HepG2 (cell line): ENCODE measurements around the gene PELI2. TPM values are rescaled to one million over a fixed set of nuclear protein-coding genes. Genes with fewer than 3 reads are reported as not detected.

Experiments used
- ATAC-seq: fragments of 200-7000 bp; cut with Tn5 transposase; 3 replicates; pipeline ENCODE4 v1.9.1; 2020; ENCODE audit warnings: mild to moderate bottlenecking, moderate library complexity
- BruUV-seq: library from RNA; stranded (reverse); fragments of 400-500 nt; replicated peaks from 2 replicates; lab custom pipeline; 2021; lab: Mats Ljungman, UMichigan
- CTCF ChIA-PET: fragments of 300-600 bp; formaldehyde crosslinking; extraction: SDS; loops from one replicate; lab custom pipeline; 2021; ENCODE audit warnings: low total read pairs, inconsistent platforms, low intra/inter-chr PET ratio; lab: Yijun Ruan, JAX
- POLR2A ChIA-PET: fragments of 350-600 bp; sonication (Branson Sonifier 250); formaldehyde crosslinking; loops from one replicate; lab custom pipeline; 2020; ENCODE audit warnings: antibody characterized with exemption, inconsistent platforms; lab: Yijun Ruan, JAX
- DNase-seq: peaks from one replicate; pipeline ENCODE4 v3.0.0-alpha.2; 2015; ENCODE audit warnings: low spot score
- FAIRE-seq: peaks from 3 replicates; lab custom pipeline; 2011; peaks lifted over from hg19 to GRCh38; lab: Jason Lieb, UNC
- H2AFZ ChIP-seq: one replicate; pipeline ENCODE4 v1.6.1; 2011; ENCODE audit warnings: low read length, inconsistent platforms
- H3K27ac ChIP-seq: fragments of 300-600 bp; 3 replicates; pipeline ENCODE4 v1.8.0; 2011; ENCODE audit warnings: mixed run types, mild to moderate bottlenecking, mixed read lengths, low read length, inconsistent platforms; ENCODE audit not compliant: insufficient read depth; ENCODE audit errors: extremely low read length
- H3K27me3 ChIP-seq, 2 experiments: fragments of 200-600 bp in 1 of 2; 2 replicates in 1 of 2; 3 replicates in 1 of 2; pipeline versions ENCODE4 v1.6.0 to v1.8.0; 2011; ENCODE audit warnings: low read length in 2 of 2, mild to moderate bottlenecking in 2 of 2, moderate library complexity in 2 of 2, inconsistent platforms in 1 of 2; ENCODE audit not compliant: insufficient read depth in 2 of 2, control insufficient read depth in 1 of 2
- H3K36me3 ChIP-seq, 2 experiments: fragments of 200-600 bp in 1 of 2; replicated peaks in 1 of 2; 2 replicates in 1 of 2; 3 replicates in 1 of 2; pipeline versions ENCODE4 v1.5.1 to v1.8.0; 2011; ENCODE audit warnings: low read length in 2 of 2, inconsistent platforms in 1 of 2; ENCODE audit not compliant: insufficient read depth in 2 of 2, control insufficient read depth in 1 of 2
- H3K4me1 ChIP-seq: 2 replicates; pipeline ENCODE4 v1.5.1; 2012; ENCODE audit warnings: low read length, inconsistent platforms; ENCODE audit not compliant: insufficient read depth
- H3K4me2 ChIP-seq: 2 replicates; pipeline ENCODE4 v1.6.0; 2011; ENCODE audit warnings: low read depth, low read length, inconsistent platforms
- H3K4me3 ChIP-seq, 3 experiments: fragments of 200-600 bp in 1 of 3; sonication (generic), shearing (Covaris generic) in 1 of 3; replicated peaks in 1 of 3; 2 replicates each; pipeline ENCODE4 v1.5.1; 2011 to 2016; ENCODE audit warnings: low read length in 3 of 3, inconsistent platforms in 2 of 3, low read depth in 2 of 3, mild to moderate bottlenecking in 2 of 3, control low read depth in 1 of 3, mixed read lengths in 1 of 3; ENCODE audit not compliant: insufficient read depth in 1 of 3
- H3K79me2 ChIP-seq: one replicate; pipeline ENCODE4 v1.6.1; 2011; ENCODE audit warnings: low read length, inconsistent platforms; ENCODE audit not compliant: insufficient read depth
- H3K9ac ChIP-seq: 2 replicates; pipeline ENCODE4 v1.6.0; 2011; ENCODE audit warnings: mild to moderate bottlenecking, low read depth, low read length, inconsistent platforms; ENCODE audit not compliant: insufficient read depth
- H3K9me3 ChIP-seq: 2 replicates; pipeline ENCODE4 v1.5.1; 2012; ENCODE audit warnings: mild to moderate bottlenecking, low read length
- H4K20me1 ChIP-seq: 2 replicates; pipeline ENCODE4 v1.6.0; 2011; ENCODE audit warnings: inconsistent platforms, mild to moderate bottlenecking, low read length, moderate library complexity; ENCODE audit not compliant: insufficient read depth
- ATM ChIP-seq: fragments of 450-650 bp; IDR thresholded peaks from 2 replicates; pipeline ENCODE4 v1.7.1; 2017; ENCODE audit warnings: mild to moderate bottlenecking, borderline replicate concordance
- BRF2 ChIP-seq: sonication (generic); formaldehyde crosslinking; IDR thresholded peaks from 2 replicates; pipeline ENCODE4 v1.8.1; 2022; ENCODE audit warnings: mild to moderate bottlenecking, missing genetic modification reagents
- CC2D1A ChIP-seq: sonication (generic); formaldehyde crosslinking; IDR thresholded peaks from 2 replicates; pipeline ENCODE4 v1.8.1; 2023; ENCODE audit warnings: mild to moderate bottlenecking, missing genetic modification reagents
- MED1 ChIP-seq: sonication (generic); formaldehyde crosslinking; IDR thresholded peaks from 2 replicates; pipeline ENCODE4 v1.4.0; 2020; ENCODE audit warnings: missing genetic modification reagents
- NR0B2 ChIP-seq: sonication (generic); formaldehyde crosslinking; IDR thresholded peaks from 2 replicates; pipeline ENCODE4 v1.4.0; 2020; ENCODE audit warnings: mild to moderate bottlenecking, missing genetic modification reagents
- RORA ChIP-seq: sonication (generic); formaldehyde crosslinking; IDR thresholded peaks from 2 replicates; pipeline ENCODE4 v1.5.0; 2020; ENCODE audit warnings: mild to moderate bottlenecking, missing genetic modification reagents, moderate library complexity
- TOE1 ChIP-seq: sonication (generic); formaldehyde crosslinking; IDR thresholded peaks from 2 replicates; pipeline ENCODE4 v1.4.0; 2020; ENCODE audit warnings: mild to moderate bottlenecking, missing genetic modification reagents
- ZNF274 ChIP-seq: sonication (generic); formaldehyde crosslinking; IDR thresholded peaks from 2 replicates; pipeline ENCODE4 v1.5.1; 2020; ENCODE audit warnings: mild to moderate bottlenecking, missing genetic modification reagents
- ZNF441 ChIP-seq: sonication (generic); formaldehyde crosslinking; IDR thresholded peaks from 2 replicates; pipeline ENCODE4 v1.7.0; 2021; ENCODE audit warnings: missing genetic modification reagents, borderline replicate concordance
- ZNF782 ChIP-seq: sonication (generic); formaldehyde crosslinking; IDR thresholded peaks from 2 replicates; pipeline ENCODE4 v1.4.0; 2020; ENCODE audit warnings: missing genetic modification reagents, mild to moderate bottlenecking, borderline replicate concordance
- ZZZ3 ChIP-seq: sonication (generic); formaldehyde crosslinking; IDR thresholded peaks from 2 replicates; pipeline ENCODE4 v1.4.0; 2020; ENCODE audit warnings: missing genetic modification reagents, mild to moderate bottlenecking, borderline replicate concordance
- WGBS: methylation state at CpG from one replicate; pipeline ENCODE4 v1.1.6; 2017; ENCODE audit warnings: low lambda C conversion rate; 5-methylcytosine and 5-hydroxymethylcytosine counted together
- in situ Hi-C: cut with HindIII; loops from 2 replicates; pipeline ENCODE4 v1.10.0; 2017; ENCODE audit warnings: low pct_unique_long_range_greater_than_20kb; ENCODE audit not compliant: extremely low pct_ligation_motif_present
- intact Hi-C: fragments of 100-400 bp; cut with micrococcal nuclease; formaldehyde crosslinking; loops from one replicate; pipeline ENCODE4 v1.10.0; 2022; ENCODE audit not compliant: unreplicated experiment
- polyA plus RNA-seq, 8 experiments: library from polyadenylated mRNA; depleted of rRNA in 3 of 8; stranded (reverse) in 7 of 8; unstranded in 1 of 8; fragments of >200 nt; fragmentation: Illumina TruSeq in 4 of 8; extraction: Trizol in 4 of 8; gene quantifications; 2 replicates each; pipeline versions ENCODE4 v1.2.1 to v1.2.3, GENCODE V29; 2011 to 2016; ENCODE audit warnings: low read depth in 4 of 8, missing spikeins in 1 of 8, mixed read lengths in 1 of 8; ENCODE audit not compliant: insufficient read depth in 1 of 8
- total RNA-seq, 5 experiments: library from RNA; depleted of rRNA; stranded (reverse); fragments of >200 nt; fragmentation: Illumina TruSeq; extraction: Trizol; gene quantifications; 2 replicates each; pipeline ENCODE4 v1.2.3, GENCODE V29; 2016; ENCODE audit warnings: low read depth in 1 of 5

PELI2 gene
- total and polyA plus RNA-seq, 2 of the 13 experiments (the other 11 are each of a cell fraction or from before 2014, with no cell fraction given): 0.07 TPM; not detected in 1

GRCh38 chr14:56310643-56311042 lies 192.4 kb downstream of the PELI2 start (continued):
- TF ChIP-seq TOE1 (CRISPR knock-in tag): no peak
- no peak for TF ChIP-seq ZNF274

GRCh38 chr14:56313789-56314188 lies 195.6 kb downstream of the PELI2 start:
- ChIA-PET POLR2A (no interaction called here), CTCF (no interaction called here)
- no TSS peak for BruUV-seq
- 0% methylated on average over 1 of the region's 3 CpGs for WGBS
- in situ Hi-C loops: no loop called here
- no peak overlapping the region for H3K9ac ChIP-seq
- no peaks in the 10 kb centered on the region for H3K4me1 ChIP-seq
- no peak overlapping the region for H2AFZ ChIP-seq
- no peak overlapping the region for H3K4me2 ChIP-seq
- no peak for DNase-seq
- no peak overlapping the region for H3K27ac ChIP-seq
- TF ChIP-seq ATM (no peak), CC2D1A (no peak), ZNF441 (no peak), RORA (CRISPR knock-in tag) (no peak), ZZZ3 (CRISPR knock-in tag) (no peak), ZNF782 (CRISPR knock-in tag) (no peak), MED1 (CRISPR knock-in tag) (no peak), NR0B2 (CRISPR knock-in tag) (no peak), BRF2 (CRISPR knock-in tag) (no peak)
- no peak overlapping the region for H3K4me3 ChIP-seq
- intact Hi-C loops: no loop called here
- H3K79me2 ChIP-seq: no peaks in the 10 kb centered on the region
- no peaks in the 10 kb centered on the region for H3K36me3 ChIP-seq
- H3K9me3 ChIP-seq: peaks cover 12% of the 10 kb centered on the region
- no peak for ATAC-seq
- peaks cover 0 to 4% of the 10 kb centered on the region in 2 experiments; a peak in 1 of 5 replicates for H3K27me3 ChIP-seq
- H4K20me1 ChIP-seq: no peaks in the 10 kb centered on the region
- no peak for FAIRE-seq
